HG03575 (cell line): Measurements from ENCODE around the gene IMP3.

Source experiments
- ATAC-seq: cut with Tn5 transposase; IDR thresholded peaks from one replicate; pipeline ENCODE4 v1.9.1; 2021; ENCODE audit not compliant: unreplicated experiment, insufficient number of reproducible peaks, low FRiP score; ENCODE audit errors: extremely low read depth

IMP3 gene

DNA sequence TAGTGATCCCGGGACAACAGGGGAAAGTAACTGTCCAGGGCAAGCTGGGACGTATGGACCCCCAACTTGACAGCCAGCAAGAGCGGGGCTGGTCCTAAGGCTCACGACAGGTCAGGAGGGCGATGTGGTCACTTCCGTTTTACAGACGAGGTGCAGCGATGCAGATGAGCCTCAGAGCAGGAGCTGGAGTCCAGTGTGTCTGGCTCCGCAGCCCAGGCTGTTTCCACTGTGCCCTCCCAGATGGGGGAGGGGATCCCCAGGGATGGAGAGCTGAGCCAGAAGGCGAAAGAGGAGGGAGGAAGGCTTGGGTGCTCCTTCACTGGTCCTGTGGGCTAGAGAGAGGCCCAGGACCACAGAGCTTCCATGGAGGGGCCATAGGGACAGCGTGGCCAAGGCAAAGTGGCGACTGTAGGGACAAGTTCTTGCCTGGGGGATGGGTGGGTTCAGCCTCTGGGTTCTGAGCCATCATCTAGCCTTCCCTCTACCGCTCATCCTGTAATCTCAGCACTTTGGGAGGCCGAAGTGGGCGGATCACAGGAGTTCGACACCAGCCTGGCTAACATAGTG, 13.4 kb upstream of the IMP3 start:
- ATAC-seq, result no peak

DNA sequence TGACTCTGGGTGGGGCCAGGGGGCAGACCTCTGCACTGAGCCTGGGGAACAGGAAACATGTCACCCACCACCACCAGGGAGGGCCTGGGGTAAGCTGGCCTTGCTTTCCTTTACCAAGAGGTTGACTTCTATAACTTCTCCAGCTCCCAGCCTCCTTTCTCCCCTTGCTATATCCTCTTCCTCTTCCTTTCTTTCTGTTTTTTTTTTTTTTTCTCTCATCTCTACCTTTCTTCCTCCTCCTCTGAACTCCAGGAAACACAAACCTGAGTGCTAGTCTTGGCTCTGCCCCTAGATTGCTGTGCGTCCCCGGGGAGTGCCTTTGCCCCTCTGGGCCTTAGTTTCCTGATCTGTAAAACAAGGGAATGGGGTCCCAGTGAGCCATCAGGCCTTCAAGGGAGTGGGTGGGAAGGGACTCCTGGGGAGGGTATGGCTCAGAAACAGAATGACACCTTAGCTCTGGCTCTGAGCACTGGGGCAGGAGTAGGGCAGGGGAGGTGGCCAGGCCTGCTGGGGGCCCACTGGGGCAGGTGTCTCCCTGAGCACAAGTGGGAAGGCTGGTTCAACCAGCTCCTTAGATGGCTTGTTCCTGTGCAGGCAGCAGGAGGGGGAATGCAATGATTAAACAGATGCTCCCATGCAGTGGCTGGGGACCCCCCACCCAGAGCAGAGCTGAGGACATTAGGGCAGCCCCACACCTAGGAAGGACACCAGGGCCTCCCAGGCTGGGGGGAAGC, 12.0 kb upstream of the IMP3 start:
- ATAC-seq, result no peak

DNA sequence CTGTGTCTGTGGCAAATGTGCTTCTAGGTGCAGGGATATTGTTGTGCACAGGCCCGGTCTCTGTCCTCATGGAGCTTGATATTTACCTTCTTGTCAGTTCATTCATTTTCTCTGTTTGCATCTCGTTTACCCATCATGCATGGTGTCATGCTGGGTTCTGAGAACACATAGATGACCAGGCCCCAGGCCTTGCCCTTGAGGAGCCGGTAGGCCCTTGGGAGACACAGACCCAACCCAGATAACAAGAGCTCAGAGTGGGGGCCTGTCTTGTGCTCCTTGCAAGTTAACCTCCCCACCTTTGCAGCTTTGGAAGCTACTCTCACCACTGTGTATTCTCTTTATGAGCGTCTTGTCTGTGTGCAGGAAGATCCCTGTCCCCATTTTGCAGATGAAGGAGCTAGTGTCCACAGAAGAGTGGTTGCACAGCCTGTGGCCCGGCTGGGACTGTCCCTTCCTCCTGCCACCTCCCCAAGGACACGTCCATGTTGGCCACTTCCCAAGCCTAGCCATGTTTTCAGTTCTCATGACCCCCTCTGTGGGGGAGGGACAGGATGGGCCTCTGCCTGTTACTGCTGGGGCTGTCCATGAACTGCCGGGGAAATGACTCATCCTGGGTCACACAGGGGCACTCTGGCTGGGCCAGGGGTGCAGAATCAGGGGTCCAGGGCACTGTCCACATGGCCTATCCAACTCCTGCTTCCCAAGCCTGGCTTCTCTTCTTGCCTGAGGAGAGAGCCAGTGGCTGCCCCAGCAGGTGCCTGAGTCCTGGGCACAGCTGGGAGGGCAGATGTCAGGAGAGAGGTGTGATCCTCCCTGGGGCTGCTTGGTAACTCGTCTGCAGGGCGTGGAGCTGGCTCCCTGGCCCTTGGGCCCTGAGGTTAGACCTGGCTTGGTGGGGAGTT, 11.1 kb upstream of the IMP3 start:
- ATAC-seq, result no peak

DNA sequence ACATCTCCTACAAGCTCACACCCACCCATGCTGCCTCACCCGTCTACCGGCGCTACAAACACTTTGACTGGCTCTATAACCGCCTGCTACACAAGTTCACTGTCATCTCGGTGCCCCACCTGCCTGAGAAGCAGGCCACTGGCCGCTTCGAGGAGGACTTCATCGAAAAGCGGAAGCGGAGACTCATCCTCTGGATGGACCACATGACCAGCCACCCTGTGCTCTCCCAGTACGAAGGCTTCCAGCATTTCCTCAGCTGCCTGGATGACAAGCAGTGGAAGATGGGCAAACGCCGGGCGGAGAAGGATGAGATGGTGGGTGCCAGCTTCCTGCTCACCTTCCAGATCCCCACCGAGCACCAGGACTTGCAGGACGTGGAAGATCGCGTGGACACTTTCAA, 9.8 kb upstream of the IMP3 start:
- no peak for ATAC-seq

DNA sequence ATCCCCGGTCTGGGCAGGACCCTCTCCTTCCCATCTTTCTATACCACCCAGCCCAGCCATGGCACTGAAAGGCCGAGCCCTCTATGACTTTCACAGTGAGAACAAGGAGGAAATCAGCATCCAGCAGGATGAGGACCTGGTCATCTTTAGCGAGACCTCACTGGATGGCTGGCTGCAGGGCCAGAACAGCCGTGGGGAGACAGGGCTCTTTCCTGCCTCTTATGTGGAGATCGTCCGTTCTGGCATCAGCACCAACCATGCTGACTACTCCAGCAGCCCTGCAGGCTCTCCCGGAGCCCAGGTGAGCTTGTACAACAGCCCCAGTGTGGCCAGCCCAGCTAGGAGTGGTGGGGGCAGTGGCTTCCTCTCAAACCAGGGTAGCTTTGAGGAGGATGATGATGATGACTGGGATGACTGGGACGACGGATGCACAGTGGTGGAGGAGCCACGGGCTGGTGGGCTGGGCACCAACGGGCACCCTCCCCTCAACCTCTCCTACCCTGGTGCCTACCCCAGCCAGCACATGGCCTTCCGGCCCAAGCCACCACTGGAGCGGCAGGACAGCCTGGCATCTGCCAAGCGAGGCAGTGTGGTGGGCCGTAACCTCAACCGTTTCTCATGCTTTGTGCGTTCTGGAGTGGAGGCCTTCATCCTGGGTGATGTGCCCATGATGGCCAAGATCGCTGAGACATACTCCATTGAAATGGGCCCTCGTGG, 9.2 kb upstream of the IMP3 start:
- ATAC-seq, result no peak

DNA sequence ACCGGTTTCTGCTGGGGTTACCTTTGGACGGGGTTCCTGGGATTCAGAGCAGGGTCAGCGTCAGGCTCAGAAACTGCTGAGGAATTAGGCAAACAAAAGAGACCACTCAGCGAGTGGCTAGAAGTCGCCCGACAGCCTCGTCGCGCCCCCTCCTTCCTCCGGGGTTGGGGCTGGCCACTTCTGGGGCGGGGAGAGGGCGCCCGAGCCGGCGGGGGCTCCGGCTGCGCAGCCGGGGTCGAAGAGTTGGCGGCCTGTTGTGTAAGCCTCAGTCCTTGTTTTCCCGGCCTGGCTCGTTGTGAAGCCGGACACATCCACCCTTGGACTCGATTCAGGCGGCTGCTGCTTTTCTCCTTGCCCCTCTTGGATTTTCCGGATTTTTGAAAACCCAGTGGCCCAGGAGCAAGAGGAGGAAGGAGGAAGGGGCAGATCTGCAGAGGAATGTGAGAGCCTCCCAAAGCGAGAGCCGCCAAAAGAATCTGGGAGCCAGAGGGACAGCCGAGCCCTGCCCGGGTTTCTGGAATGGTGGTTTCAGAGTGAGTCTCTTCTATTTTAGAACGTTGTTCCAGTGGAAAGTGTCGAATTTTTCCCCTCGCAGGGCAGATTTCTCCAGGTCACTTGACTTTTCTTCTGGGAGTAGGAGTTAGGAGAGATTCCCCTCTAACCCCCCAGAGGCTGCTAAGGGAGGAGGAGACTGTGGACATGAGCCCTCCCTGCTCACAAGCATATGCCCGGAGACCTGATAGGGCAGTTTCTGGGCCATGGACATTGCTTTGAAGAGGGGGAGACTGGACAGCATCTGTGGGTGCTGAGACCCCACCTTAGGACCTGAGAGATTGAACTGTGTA, 8.4 kb upstream of the IMP3 start:
- no peak for ATAC-seq

DNA sequence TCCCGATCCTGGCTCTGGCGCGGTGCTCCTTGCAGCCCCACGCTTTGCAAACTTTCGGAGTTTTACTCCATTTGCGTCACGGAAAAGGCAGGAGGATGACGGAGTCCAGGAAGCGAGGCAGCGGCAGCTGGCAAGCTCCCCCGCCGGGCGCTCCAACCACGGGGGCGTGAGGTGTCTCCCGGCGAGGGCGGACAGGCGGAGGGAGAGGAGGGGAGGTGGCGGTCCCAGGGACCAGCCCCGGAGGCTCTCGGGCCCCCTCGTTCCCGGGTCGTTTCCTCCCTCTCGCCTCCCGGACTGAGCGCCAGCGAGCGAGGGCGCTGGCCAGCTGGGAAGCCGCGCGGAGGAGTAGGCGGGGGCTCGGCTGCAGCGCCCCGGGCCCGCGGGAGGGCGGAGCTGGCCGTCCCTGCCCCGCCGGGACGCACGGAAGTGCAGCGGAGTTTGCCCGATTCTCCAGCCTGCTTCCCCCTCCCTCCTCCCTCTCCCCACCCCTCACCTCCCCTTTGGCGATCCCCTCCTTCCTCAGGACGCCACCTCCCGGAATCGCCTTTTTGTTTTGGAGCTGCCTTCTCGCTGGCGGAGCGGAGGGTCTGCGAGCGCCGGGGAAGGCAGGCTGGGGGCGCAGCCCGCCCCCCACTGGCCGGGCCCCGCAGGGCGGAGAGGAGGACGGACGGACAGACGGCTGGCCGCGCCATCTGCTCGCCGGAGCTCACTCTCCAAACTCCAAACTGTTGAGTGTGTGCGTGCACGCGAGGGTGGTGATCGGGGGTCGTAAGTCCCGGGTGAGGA, 7.5 kb upstream of the IMP3 start, which contains the start of gene SNX33:
Gene SNX33, plus strand, starts transcription at position 543 of the 786 bp plus-strand sequence. CDS start 1,191 bp downstream, outside the sequence.
- no peak for ATAC-seq

DNA sequence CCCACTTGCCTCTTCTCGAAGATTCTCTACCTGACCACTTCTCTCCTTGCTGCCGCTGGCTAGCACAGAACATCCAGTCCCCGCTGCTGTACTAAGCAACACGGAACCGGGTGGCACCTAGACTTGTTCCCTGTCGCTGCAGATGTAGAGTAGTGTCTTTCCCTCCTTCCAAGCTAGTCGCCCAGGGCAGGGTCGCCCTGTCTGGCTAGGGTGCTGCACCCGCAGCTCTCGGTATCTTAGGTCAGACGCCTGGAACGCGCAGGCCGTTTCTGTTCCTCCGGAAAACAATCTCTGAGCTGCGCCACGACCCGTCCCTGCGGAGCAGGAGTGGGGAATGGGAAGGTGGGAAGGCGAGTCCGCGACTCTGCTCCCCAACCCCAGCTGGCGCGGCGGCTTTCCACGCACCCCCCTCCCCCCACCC, 6.9 kb upstream of the IMP3 start:
- ATAC-seq, result no peak

DNA sequence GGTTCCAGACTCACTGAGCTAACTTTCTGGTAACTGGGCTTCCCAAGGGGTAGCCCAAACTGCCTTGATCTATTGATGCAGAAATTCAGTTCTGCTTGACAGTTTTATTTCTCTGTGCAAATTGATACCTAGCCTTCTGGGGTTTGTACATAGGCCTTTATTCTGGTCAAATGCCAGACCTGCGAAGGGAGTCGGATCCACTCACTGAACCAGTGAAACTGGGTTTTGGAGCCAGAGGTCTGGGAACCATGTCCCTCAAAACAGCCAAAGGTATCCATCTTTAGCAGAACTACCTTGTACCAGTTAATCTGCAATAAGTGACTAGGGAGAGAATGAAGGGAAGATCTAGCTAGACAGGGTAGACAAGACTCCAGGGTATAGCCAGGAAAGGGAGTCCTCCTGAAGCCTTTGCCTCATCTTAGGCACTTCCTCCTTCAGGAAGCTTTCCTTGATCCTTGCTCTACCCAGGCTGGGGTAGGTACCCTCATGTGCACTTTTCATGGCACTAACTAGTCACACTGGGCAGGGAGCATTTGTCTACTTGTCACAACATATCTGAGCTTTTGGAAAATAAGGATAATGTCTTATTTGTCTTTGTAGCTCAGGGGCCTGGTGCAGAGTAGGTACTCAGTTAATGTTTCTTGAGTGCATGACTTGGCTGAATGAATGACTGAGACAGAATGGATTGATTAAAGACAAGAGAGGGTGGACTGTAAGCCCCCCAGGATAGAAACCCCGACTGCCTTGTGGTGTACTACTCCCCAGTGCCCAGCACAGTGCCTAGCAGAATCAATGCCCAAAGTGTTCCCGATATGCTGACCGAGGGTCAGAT, 6.3 kb upstream of the IMP3 start:
- ATAC-seq, result no peak

DNA sequence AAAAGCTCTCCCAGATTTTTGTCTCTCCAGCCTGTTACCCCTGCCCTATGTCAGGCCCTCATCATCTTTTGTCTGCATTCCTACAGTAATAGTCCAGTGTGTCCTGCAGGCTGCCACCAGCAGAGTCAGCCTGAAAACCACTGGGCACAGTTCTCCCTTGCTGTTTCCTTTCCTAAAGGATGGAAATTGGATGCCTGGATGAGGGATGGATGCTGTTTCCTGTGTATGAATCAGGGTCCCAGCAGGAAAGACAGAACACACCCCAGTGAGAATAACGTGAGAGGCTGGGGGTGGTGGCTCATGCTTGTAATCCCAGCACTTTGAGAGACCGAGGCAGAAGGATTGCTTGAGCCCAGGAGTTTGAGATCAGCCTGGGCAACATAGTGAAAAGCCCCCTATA, 4.4 kb upstream of the IMP3 start:
- no peak for ATAC-seq

DNA sequence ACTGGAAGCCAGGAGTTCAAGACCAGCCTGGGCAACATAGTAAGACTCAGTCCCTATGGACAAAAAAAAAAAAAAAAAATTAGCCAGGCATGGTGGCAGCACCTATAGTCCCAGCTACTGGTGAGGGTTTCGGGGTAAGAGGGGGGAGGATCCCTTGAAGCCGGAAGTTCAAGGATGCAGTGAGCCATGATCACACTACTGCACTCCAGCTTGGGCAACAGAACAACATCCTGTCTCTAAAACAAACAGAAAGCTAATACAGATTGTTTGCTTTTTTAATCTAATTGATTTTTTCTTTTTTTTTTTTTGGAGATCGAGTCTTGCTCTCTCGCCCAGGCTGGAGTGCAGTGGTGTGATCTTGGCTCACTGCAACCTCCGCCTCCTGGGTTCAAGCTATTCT, 1.6 kb upstream of the IMP3 start:
- ATAC-seq, result no peak

DNA sequence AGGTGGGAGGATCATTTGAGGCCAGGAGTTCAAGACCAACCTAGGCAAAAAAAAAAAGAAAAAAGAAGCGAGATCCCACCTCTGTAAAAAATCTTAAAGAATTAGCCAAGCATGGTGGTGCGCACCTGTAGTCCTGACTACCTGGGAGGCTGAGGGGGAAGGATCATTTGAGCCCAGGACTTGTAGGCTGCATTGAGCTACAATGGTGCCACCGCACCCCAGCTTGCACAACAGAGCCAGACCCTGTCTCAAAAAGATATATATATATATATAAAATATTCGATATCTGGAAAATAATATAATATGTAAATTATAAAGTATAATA, 1.1 kb upstream of the IMP3 start:
- ATAC-seq, result no peak

DNA sequence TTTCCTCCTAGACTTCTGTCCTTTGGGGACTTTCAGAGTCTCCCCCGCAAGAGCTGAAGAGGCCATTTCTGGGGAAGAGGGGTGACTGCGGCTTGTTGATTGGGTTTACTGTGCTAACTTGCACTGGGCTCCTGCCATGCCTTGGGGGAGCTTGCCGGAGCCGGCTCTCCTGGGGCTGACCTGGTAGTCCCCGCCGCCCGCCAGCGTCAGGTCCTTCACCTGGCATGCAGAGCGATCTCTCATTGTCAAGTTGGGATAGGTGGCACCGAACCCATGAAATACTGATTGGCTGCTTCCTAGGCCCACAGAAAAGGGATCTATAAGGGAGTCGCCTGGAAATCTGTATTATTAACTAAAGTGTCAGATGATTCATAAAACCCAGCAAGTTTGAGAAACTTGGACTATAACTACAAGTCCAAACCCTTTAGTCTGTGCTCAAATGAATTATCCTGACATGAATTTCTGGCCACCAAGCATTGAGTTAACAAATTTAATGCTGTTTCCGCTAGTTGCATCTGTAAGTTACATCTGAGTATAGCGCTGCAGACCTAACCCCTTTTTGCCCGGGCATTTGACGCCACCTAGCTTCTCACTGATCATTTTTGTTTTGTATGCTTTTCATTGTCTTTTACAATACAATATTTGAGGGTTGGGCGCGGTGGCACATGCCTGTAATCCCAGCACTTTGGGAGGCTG, 607 bp upstream of the IMP3 start:
- peak; percentile 2 for ATAC-seq

DNA sequence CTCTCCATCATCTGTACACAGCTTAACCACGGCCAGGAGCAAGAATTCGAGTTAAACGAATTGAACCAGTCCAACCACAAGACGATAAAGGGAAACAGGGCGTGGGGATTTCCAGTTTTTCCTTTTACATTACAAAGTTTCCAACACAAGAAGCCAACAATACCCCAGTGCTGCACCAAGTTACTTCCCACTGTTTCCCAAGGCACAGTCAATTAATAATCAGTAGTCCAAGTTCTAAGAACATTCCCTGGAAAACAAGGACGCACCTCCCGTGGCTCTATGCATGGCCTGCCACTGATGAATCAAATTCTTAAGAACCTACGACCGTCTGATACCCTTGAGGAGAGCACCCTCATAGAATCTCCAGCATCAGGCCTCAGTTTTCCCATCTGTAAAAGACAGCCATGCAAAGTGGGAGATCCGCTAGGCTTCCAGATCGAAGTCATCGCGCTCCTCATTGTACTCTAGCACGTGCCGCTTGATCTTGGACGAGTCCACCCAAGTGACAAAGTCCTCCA, 774 bp downstream of the IMP3 start:
- no peak for ATAC-seq

DNA sequence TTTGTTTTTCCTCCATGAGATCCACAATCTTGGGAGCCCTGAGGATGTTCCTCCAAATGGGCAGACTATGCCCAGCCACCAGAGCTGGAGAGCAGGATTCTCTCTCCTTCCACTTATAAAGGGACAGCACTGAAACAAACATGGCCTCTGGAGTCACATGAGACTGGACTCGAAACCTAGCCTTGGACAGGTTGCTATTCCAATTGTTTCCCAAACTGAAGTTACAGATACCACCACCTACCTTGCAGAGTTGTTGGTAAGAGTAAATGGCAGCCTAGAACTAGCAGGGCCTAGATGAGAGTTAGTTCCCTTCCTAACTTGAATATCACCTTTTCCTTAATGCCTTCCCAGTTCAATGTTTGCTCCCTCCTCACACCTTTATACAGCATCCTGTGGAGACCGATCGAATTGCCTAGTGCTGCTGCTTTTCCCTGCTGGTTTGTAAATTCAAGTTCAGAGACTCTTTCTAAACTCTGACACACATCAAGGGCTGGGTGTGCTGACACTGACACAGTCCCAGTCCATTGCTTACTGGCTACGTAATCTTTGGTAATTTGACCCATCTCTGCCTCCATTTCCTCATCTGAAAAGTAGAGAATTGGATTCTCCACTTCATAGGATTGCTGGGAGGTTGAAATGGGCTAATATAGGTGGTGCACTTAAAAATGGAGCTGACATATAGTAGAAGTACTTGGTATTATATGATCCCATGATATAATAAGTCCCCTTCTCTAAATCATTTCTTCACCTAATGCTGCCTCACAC, 2.6 kb downstream of the IMP3 start:
- ATAC-seq, result no peak

DNA sequence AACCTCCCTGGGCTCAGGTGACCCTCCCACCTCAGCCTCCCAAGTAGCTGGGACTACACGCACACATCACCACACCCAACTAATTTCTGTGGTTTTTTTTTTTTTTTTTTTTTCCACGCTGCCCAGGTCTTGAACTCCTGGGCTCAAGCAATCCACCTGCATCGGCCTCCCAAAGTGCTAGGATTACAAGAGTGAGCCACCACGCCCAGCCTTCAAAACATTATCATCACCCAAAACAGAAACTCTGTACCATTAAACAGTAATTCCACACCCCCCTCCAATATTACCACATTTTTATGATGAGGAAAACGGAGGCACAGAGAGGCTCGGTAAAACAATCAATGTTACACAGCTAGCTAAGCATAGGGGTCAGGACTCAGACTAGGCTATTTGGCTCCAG, 4.0 kb downstream of the IMP3 start:
- ATAC-seq, result no peak
